ENCODE results near the gene LCOR. TPM values are rescaled to one million over a fixed set of nuclear protein-coding genes. Genes with fewer than 3 reads are reported as not detected.

Gene LCOR
- polyA plus RNA-seq: 10 to 100 TPM in 2 of 4 donors, 1 to 10 TPM in 2; 7.0 to 48.8 (median 9.5) TPM
- long read RNA-seq, donor 1, full-length matches to known transcripts: 7 of 7 reads
- long read RNA-seq, donor 1, partial matches to known transcripts: 0 of 7 reads
- long read RNA-seq, donor 1, other reads (novel, unspliced or antisense): 0 of 7 reads
- long read RNA-seq, donor 2, full-length matches to known transcripts: 2 of 2 reads
- long read RNA-seq, donor 2, partial matches to known transcripts: 0 of 2 reads
- long read RNA-seq, donor 2, other reads (novel, unspliced or antisense): 0 of 2 reads
- long read RNA-seq, donor 3, full-length matches to known transcripts: 6 of 19 reads
- long read RNA-seq, donor 3, partial matches to known transcripts: 13 of 19 reads
- long read RNA-seq, donor 3, other reads (novel, unspliced or antisense): 0 of 19 reads
- long read RNA-seq, donor 4: 0 reads
- long read RNA-seq, donor 5, full-length matches to known transcripts: 4 of 4 reads
- long read RNA-seq, donor 5, partial matches to known transcripts: 0 of 4 reads
- long read RNA-seq, donor 5, other reads (novel, unspliced or antisense): 0 of 4 reads
- long read RNA-seq, donor 6, full-length matches to known transcripts: 1 of 16 reads
- long read RNA-seq, donor 6, partial matches to known transcripts: 15 of 16 reads
- long read RNA-seq, donor 6, other reads (novel, unspliced or antisense): 0 of 16 reads
- long read RNA-seq, donor 7: 0 reads
- long read RNA-seq, donor 8: 0 reads
- long read RNA-seq, donor 9, full-length matches to known transcripts: 2 of 2 reads
- long read RNA-seq, donor 9, partial matches to known transcripts: 0 of 2 reads
- long read RNA-seq, donor 9, other reads (novel, unspliced or antisense): 0 of 2 reads
- long read RNA-seq, donor 10, full-length matches to known transcripts: 7 of 7 reads
- long read RNA-seq, donor 10, partial matches to known transcripts: 0 of 7 reads
- long read RNA-seq, donor 10, other reads (novel, unspliced or antisense): 0 of 7 reads

DNA sequence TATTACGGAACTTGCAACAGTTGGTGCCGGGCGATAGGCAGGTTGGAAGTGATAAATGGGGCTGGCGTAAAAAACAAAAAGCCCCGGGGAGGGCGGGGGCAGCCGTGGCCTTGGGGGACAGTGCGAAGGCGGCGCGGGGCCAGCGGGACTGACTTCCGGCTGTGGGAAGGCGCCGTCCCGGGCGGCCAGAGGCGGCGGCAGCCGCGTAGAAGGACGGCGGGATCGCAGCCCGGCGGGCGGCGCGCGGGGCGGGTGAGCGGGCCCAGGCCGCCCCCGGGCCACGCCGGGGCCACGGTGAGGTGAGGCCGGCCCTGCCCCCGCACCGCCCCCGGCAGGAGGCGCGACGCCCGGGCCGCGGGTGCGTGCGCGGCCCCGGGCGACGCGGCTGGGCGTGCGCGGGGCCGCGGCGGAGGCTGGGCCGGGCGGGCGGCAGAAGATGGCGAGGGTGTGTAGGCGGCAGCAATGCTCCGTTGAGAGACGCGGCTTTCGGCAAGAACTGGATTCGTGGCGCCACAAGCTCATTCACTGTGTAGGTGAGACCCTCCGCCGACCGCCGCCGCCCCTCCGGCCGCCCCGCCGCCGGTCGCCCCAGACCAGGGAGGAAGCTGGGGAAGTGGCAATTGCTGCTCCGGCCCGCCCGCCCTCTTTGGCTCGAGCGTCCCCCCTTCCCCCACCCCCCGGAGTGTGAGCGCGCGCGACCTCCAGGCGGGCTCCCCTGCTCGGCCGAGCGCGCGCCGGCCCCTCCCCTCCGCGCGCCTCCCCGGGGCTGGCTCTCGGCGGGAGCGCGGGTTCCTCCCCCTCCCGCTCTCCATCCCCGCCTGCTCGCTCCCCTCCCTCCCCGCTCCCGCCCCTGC, at the start of gene LCOR:
TSS of gene LCOR (plus strand) at position 432 of the 854 bp plus-strand sequence. CDS start 116,760 bp downstream, outside the sequence.
- Histone ChIP-seq H3K9me3 (ENCODE audit: control insufficient read depth in 2 of 2, insufficient read depth in 1 of 2, low read depth in 1 of 2, low read length in 1 of 2) (no peaks in the 10 kb centered on the region), H3K4me3 (ENCODE audit: low read depth in 1 of 3, low read length in 3 of 3) (peak within 1 kb of the TSS; percentile 62 to 98 (median 88)), H3K36me3 (ENCODE audit: control insufficient read depth in 3 of 3, insufficient read depth in 2 of 3, low read depth in 1 of 3, low read length in 3 of 3) (peaks cover 0 to 2% (median 1%) of the 10 kb centered on the region in 3 donors), H3K27me3 (ENCODE audit: control insufficient read depth in 3 of 3, insufficient read depth in 3 of 3, low read length in 3 of 3) (no peaks in the 10 kb centered on the region), H3K27ac (ENCODE audit: low read depth in 1 of 3, low read length in 2 of 3) (peak within 1 kb of the TSS; percentile 91 to 97 (median 92)), H3K4me1 (ENCODE audit: control insufficient read depth in 3 of 3, insufficient read depth in 2 of 3, low read depth in 1 of 3, low read length in 2 of 3) (peaks cover 5 to 30% (median 9%) of the 10 kb centered on the region in 3 donors)
- no peak for FAIRE-seq
- DNase-seq: peak; percentile 88 to 95
- 0 to 1% (median 1%) methylated on average over 19 to 112 of the region's 112 CpGs for WGBS, 3 donors

DNA sequence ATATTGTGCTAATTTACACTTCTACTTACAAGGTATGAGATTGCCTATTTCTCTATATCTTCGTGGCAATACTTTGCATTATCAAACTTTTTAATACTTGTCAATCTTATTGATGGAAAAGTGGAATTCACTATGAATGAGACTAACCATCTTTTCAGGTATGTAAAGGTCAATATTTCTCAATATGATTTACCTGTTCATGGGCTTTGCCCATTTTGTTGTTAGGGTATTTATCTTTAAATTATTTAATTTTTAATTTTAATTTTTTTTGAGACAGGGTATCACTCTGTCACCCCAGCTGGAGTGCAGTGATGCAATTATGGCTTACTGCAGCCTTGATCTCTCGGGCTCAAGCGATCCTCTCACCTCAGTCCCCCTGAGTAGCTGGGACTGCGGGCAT, 47.8 kb upstream of the LCOR start:
- no peaks in the 10 kb centered on the region for H3K4me1 ChIP-seq (ENCODE audit: control insufficient read depth in 3 of 3, insufficient read depth in 2 of 3, low read depth in 1 of 3, low read length in 2 of 3)
- FAIRE-seq (no peak), DNase-seq (no peak)
- WGBS, 3 donors: 92 to 96% (median 93%) methylated on average over 4 of the region's 4 CpGs
- H3K4me3 ChIP-seq (ENCODE audit: low read depth in 1 of 3, low read length in 3 of 3): no peak overlapping the region
- H3K27me3 ChIP-seq (ENCODE audit: control insufficient read depth in 3 of 3, insufficient read depth in 3 of 3, low read length in 3 of 3): no peaks in the 10 kb centered on the region
- H3K27ac ChIP-seq (ENCODE audit: low read depth in 1 of 3, low read length in 2 of 3): no peak overlapping the region
- no peaks in the 10 kb centered on the region for H3K36me3 ChIP-seq (ENCODE audit: control insufficient read depth in 3 of 3, insufficient read depth in 2 of 3, low read depth in 1 of 3, low read length in 3 of 3)
- peaks cover 0 to 5% of the 10 kb centered on the region in 2 donors for H3K9me3 ChIP-seq (ENCODE audit: control insufficient read depth in 2 of 2, insufficient read depth in 1 of 2, low read depth in 1 of 2, low read length in 1 of 2)

GRCh38 chr10:96789571-96790108, 42.5 kb upstream of the LCOR start:
- H3K4me1 ChIP-seq (ENCODE audit: control insufficient read depth in 3 of 3, insufficient read depth in 2 of 3, low read depth in 1 of 3, low read length in 2 of 3): peaks cover 0 to 21% (median 3%) of the 10 kb centered on the region in 3 donors
- DNase-seq (peak in 1 of 2 donors; percentile 63), FAIRE-seq (no peak)
- peaks cover 0 to 2% of the 10 kb centered on the region in 2 donors for H3K9me3 ChIP-seq (ENCODE audit: control insufficient read depth in 2 of 2, insufficient read depth in 1 of 2, low read depth in 1 of 2, low read length in 1 of 2)
- no peaks in the 10 kb centered on the region for H3K27me3 ChIP-seq (ENCODE audit: control insufficient read depth in 3 of 3, insufficient read depth in 3 of 3, low read length in 3 of 3)
- 39 to 74% (median 59%) methylated on average over 4 of the region's 4 CpGs for WGBS, 3 donors
- H3K4me3 ChIP-seq (ENCODE audit: low read depth in 1 of 3, low read length in 3 of 3): no peak overlapping the region
- no peak overlapping the region for H3K27ac ChIP-seq (ENCODE audit: low read depth in 1 of 3, low read length in 2 of 3)
- H3K36me3 ChIP-seq (ENCODE audit: control insufficient read depth in 3 of 3, insufficient read depth in 2 of 3, low read depth in 1 of 3, low read length in 3 of 3): no peaks in the 10 kb centered on the region

- 92 to 99% (median 93%) methylated on average over 1 of the region's 1 CpG for WGBS, 3 donors
- no peaks in the 10 kb centered on the region for H3K36me3 ChIP-seq (ENCODE audit: control insufficient read depth in 3 of 3, insufficient read depth in 2 of 3, low read depth in 1 of 3, low read length in 3 of 3)
- no peak overlapping the region for H3K4me3 ChIP-seq (ENCODE audit: low read depth in 1 of 3, low read length in 3 of 3)
- H3K27me3 ChIP-seq (ENCODE audit: control insufficient read depth in 3 of 3, insufficient read depth in 3 of 3, low read length in 3 of 3): no peaks in the 10 kb centered on the region
- DNase-seq (no peak), FAIRE-seq (no peak)
- H3K27ac ChIP-seq (ENCODE audit: low read depth in 1 of 3, low read length in 2 of 3): peak overlapping the region in 1 of 3 donors; percentile 26
- H3K9me3 ChIP-seq (ENCODE audit: control insufficient read depth in 2 of 2, insufficient read depth in 1 of 2, low read depth in 1 of 2, low read length in 1 of 2): no peaks in the 10 kb centered on the region
- H3K4me1 ChIP-seq (ENCODE audit: control insufficient read depth in 3 of 3, insufficient read depth in 2 of 3, low read depth in 1 of 3, low read length in 2 of 3): peaks cover 0 to 42% (median 3%) of the 10 kb centered on the region in 3 donors
Observed at GRCh38 chr10:96791902-96792301, 40.2 kb upstream of the LCOR start.

GRCh38 chr10:96794836-96795733, 37.0 kb upstream of the LCOR start:
- FAIRE-seq: no peak
- H3K36me3 ChIP-seq (ENCODE audit: control insufficient read depth in 3 of 3, insufficient read depth in 2 of 3, low read depth in 1 of 3, low read length in 3 of 3): peaks cover 0 to 2% (median 0%) of the 10 kb centered on the region in 3 donors
- peaks cover 0 to 66% (median 4%) of the 10 kb centered on the region in 3 donors for H3K4me1 ChIP-seq (ENCODE audit: control insufficient read depth in 3 of 3, insufficient read depth in 2 of 3, low read depth in 1 of 3, low read length in 2 of 3)
- peaks cover 0 to 4% of the 10 kb centered on the region in 2 donors for H3K9me3 ChIP-seq (ENCODE audit: control insufficient read depth in 2 of 2, insufficient read depth in 1 of 2, low read depth in 1 of 2, low read length in 1 of 2)
- peak overlapping the region; percentile 56 to 85 (median 81) for H3K27ac ChIP-seq (ENCODE audit: low read depth in 1 of 3, low read length in 2 of 3)
- H3K27me3 ChIP-seq (ENCODE audit: control insufficient read depth in 3 of 3, insufficient read depth in 3 of 3, low read length in 3 of 3): no peaks in the 10 kb centered on the region
- peak overlapping the region in 1 of 3 donors; percentile 24 for H3K4me3 ChIP-seq (ENCODE audit: low read depth in 1 of 3, low read length in 3 of 3)
- WGBS, 3 donors: 15 to 52% (median 38%) methylated on average over 8 of the region's 8 CpGs
- DNase-seq: peak; percentile 88 to 93

DNA sequence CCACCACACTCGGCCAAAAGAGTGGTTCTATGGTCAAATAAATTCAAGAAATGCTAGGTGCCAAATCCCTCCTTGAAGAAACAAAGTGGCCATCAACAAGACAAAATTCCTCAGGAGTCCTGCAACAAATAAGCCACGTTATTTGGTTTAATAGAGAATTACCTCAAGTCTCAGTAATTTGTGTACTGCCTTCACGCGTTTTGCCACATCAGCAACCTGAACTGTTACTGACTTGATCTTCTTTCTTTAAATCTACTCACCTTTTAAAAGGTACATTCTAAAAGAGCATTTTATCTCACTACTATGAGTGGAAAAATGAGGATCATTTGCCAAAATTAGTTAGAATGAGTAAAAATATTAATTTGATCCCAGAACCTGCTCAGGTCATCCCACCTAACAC, 34.6 kb upstream of the LCOR start:
- H3K9me3 ChIP-seq (ENCODE audit: control insufficient read depth in 2 of 2, insufficient read depth in 1 of 2, low read depth in 1 of 2, low read length in 1 of 2): peaks cover 0 to 4% of the 10 kb centered on the region in 2 donors
- H3K36me3 ChIP-seq (ENCODE audit: control insufficient read depth in 3 of 3, insufficient read depth in 2 of 3, low read depth in 1 of 3, low read length in 3 of 3): peaks cover 0 to 2% (median 0%) of the 10 kb centered on the region in 3 donors
- peaks cover 0 to 60% (median 4%) of the 10 kb centered on the region in 3 donors for H3K4me1 ChIP-seq (ENCODE audit: control insufficient read depth in 3 of 3, insufficient read depth in 2 of 3, low read depth in 1 of 3, low read length in 2 of 3)
- peak overlapping the region in 2 of 3 donors; percentile 72 to 82 for H3K27ac ChIP-seq (ENCODE audit: low read depth in 1 of 3, low read length in 2 of 3)
- H3K27me3 ChIP-seq (ENCODE audit: control insufficient read depth in 3 of 3, insufficient read depth in 3 of 3, low read length in 3 of 3): no peaks in the 10 kb centered on the region
- DNase-seq (no peak), FAIRE-seq (no peak)
- 89 to 93% (median 90%) methylated on average over 4 of the region's 4 CpGs for WGBS, 3 donors
- H3K4me3 ChIP-seq (ENCODE audit: low read depth in 1 of 3, low read length in 3 of 3): no peak overlapping the region

GRCh38 chr10:96803288-96803664, 28.8 kb upstream of the LCOR start:
- 68 to 90% (median 75%) methylated on average over 2 of the region's 2 CpGs for WGBS, 3 donors
- no peaks in the 10 kb centered on the region for H3K36me3 ChIP-seq (ENCODE audit: control insufficient read depth in 3 of 3, insufficient read depth in 2 of 3, low read depth in 1 of 3, low read length in 3 of 3)
- FAIRE-seq (no peak), DNase-seq (no peak)
- H3K27me3 ChIP-seq (ENCODE audit: control insufficient read depth in 3 of 3, insufficient read depth in 3 of 3, low read length in 3 of 3): no peaks in the 10 kb centered on the region
- H3K4me1 ChIP-seq (ENCODE audit: control insufficient read depth in 3 of 3, insufficient read depth in 2 of 3, low read depth in 1 of 3, low read length in 2 of 3): peaks cover 0 to 25% (median 2%) of the 10 kb centered on the region in 3 donors
- no peak overlapping the region for H3K27ac ChIP-seq (ENCODE audit: low read depth in 1 of 3, low read length in 2 of 3)
- H3K4me3 ChIP-seq (ENCODE audit: low read depth in 1 of 3, low read length in 3 of 3): no peak overlapping the region
- peaks cover 0 to 7% of the 10 kb centered on the region in 2 donors for H3K9me3 ChIP-seq (ENCODE audit: control insufficient read depth in 2 of 2, insufficient read depth in 1 of 2, low read depth in 1 of 2, low read length in 1 of 2)

All from small intestine (tissue), 16 donors.